Lung (tissue), 12 donors: Measurements from ENCODE around the gene LZTS2. TPM values are rescaled to one million over a fixed set of nuclear protein-coding genes. Genes with fewer than 3 reads are reported as not detected.

Experiments used
- ATAC-seq: fragments of 200-7000 bp; cut with Tn5 transposase; one replicate; pipeline ENCODE4 v1.9.1; 2020; ENCODE audit warnings: moderate number of reproducible peaks; ENCODE audit not compliant: insufficient read depth, low FRiP score
- DNase-seq, 3 donors: peaks; one replicate each; pipeline ENCODE4 v3.0.0-alpha.2; 2013 to 2017
- H3K27ac ChIP-seq, 2 donors: one replicate each; pipeline ENCODE4 v1.5.1; 2013; ENCODE audit warnings: mild to moderate bottlenecking in 2 of 2, moderate library complexity in 2 of 2, control low read depth in 1 of 2, inconsistent platforms in 1 of 2, low read depth in 1 of 2, low read length in 1 of 2
- H3K27me3 ChIP-seq, 3 donors: one replicate each; pipeline ENCODE4 v1.5.1; 2013; ENCODE audit warnings: low read length in 2 of 3; ENCODE audit not compliant: control insufficient read depth in 3 of 3, insufficient read depth in 3 of 3
- H3K36me3 ChIP-seq, 4 donors: one replicate each; pipeline ENCODE4 v1.5.1; 2013; ENCODE audit warnings: low read length in 4 of 4, mild to moderate bottlenecking in 1 of 4, moderate library complexity in 1 of 4; ENCODE audit not compliant: control insufficient read depth in 4 of 4, insufficient read depth in 4 of 4
- H3K4me1 ChIP-seq, 5 donors: one replicate each; pipeline ENCODE4 v1.5.1; 2013; ENCODE audit warnings: low read length in 5 of 5, mild to moderate bottlenecking in 2 of 5, moderate library complexity in 1 of 5; ENCODE audit not compliant: control insufficient read depth in 5 of 5, insufficient read depth in 5 of 5
- H3K4me3 ChIP-seq: one replicate; pipeline ENCODE4 v1.5.1; 2013; ENCODE audit warnings: mild to moderate bottlenecking, control low read depth, moderate library complexity
- H3K9ac ChIP-seq, 2 donors: one replicate each; pipeline ENCODE4 v1.5.1; 2013; ENCODE audit warnings: low read length in 2 of 2, control low read depth in 1 of 2; ENCODE audit not compliant: insufficient read depth in 1 of 2
- H3K9me3 ChIP-seq, 4 donors: one replicate each; pipeline ENCODE4 v1.5.1; 2013; ENCODE audit warnings: low read length in 3 of 4, mild to moderate bottlenecking in 1 of 4, moderate library complexity in 1 of 4; ENCODE audit not compliant: control insufficient read depth in 4 of 4, insufficient read depth in 3 of 4
- CTCF ChIP-seq: IDR thresholded peaks from 2 replicates; pipeline ENCODE4 v1.5.1; 2012; ENCODE audit warnings: mild to moderate bottlenecking; ENCODE audit errors: control extremely low read depth, extremely low read depth
- WGBS, 2 donors: extraction: QIAGEN DNeasy Blood & Tissue Kit; methylation state at CpG; one replicate each; pipeline ENCODE4 v1.1.7; 2013; 5-methylcytosine and 5-hydroxymethylcytosine counted together
- polyA plus RNA-seq, 2 donors: library from polyadenylated mRNA; stranded (reverse); fragments of 200-250 nt; gene quantifications; one replicate each; pipeline ENCODE4 v1.2.1, GENCODE V29; 2013
- total RNA-seq, 2 donors: library from RNA; depleted of rRNA in 1 of 2; stranded (reverse); fragments of >200 nt in 1 of 2; gene quantifications; one replicate each; pipeline ENCODE4 v1.2.1, GENCODE V29; 2014 to 2021
- donor health status: control.
- donor health status: control.
- donor health status: Bipolar disorder and iron deficiency.
- donor health status: healthy.
- donor health status: DM: yes; HTN: yes; CAD: no.

The LZTS2 gene
- total and polyA plus RNA-seq, 4 donors, result 44.5 to 76.8 (median 55.6) TPM

- H3K27ac ChIP-seq, result no peak overlapping the region
- WGBS, 2 donors, result 51 to 53% methylated on average over 7 of the region's 7 CpGs
- TF ChIP-seq CTCF, result no peak
- H3K4me1 ChIP-seq, result peaks cover 0 to 17% (median 9%) of the 10 kb centered on the region in 5 donors
- no peaks in the 10 kb centered on the region for H3K9me3 ChIP-seq
- no peak overlapping the region for H3K9ac ChIP-seq
- no peak overlapping the region for H3K4me3 ChIP-seq
- H3K27me3 ChIP-seq, result peaks cover 2 to 14% (median 7%) of the 10 kb centered on the region in 3 donors
- ATAC-seq, result no peak
- no peaks in the 10 kb centered on the region for H3K36me3 ChIP-seq
- no peak for DNase-seq
Measured at GRCh38 chr10:101014966-101015581, 15.5 kb downstream of the LZTS2 start.

- Histone ChIP-seq H3K27me3 (peaks cover 2 to 14% (median 7%) of the 10 kb centered on the region in 3 donors), H3K9ac (no peak overlapping the region), H3K27ac (no peak overlapping the region), H3K36me3 (no peaks in the 10 kb centered on the region), H3K4me3 (no peak overlapping the region), H3K9me3 (no peaks in the 10 kb centered on the region), H3K4me1 (peaks cover 0 to 17% (median 9%) of the 10 kb centered on the region in 5 donors)
- no peak for TF ChIP-seq CTCF
- ATAC-seq (no peak), DNase-seq (no peak)
- 80 to 84% methylated on average over 8 of the region's 8 CpGs for WGBS, 2 donors
Measured at GRCh38 chr10:101015582-101015973, 16.0 kb downstream of the LZTS2 start.

GRCh38 chr10:101016814-101017213 is 17.2 kb downstream of the LZTS2 start:
- WGBS, 2 donors, result 72 to 87% methylated on average over 5 of the region's 5 CpGs
- H3K27ac ChIP-seq, result no peak overlapping the region
- no peak for TF ChIP-seq CTCF
- H3K4me1 ChIP-seq, result peaks cover 0 to 16% (median 9%) of the 10 kb centered on the region in 5 donors
- peaks cover 2 to 14% (median 7%) of the 10 kb centered on the region in 3 donors for H3K27me3 ChIP-seq
- no peaks in the 10 kb centered on the region for H3K36me3 ChIP-seq
- no peaks in the 10 kb centered on the region for H3K9me3 ChIP-seq
- no peak overlapping the region for H3K9ac ChIP-seq
- ATAC-seq (no peak), DNase-seq (no peak)
- H3K4me3 ChIP-seq, result no peak overlapping the region
